Panc1 (cell line): ENCODE results near the gene IGF2R. TPM values are rescaled to one million over a fixed set of nuclear protein-coding genes. Genes with fewer than 3 reads are reported as not detected.

Experiments used
- ATAC-seq: fragments of 200-7000 bp; cut with Tn5 transposase; 2 replicates; pipeline ENCODE4 v1.9.1; 2020; ENCODE audit warnings: mild to moderate bottlenecking, moderate library complexity
- BruUV-seq: library from RNA; stranded (reverse); fragments of 400-500 nt; replicated peaks from 2 replicates; lab custom pipeline; 2021; lab: Mats Ljungman, UMichigan
- CTCF ChIA-PET: fragments of 300-600 bp; sonication (Branson Sonifier 250); formaldehyde crosslinking; loops from one replicate; lab custom pipeline; 2022; ENCODE audit warnings: antibody characterized with exemption; lab: Charles Lee
- POLR2A ChIA-PET: fragments of 300-600 bp; sonication (Branson Sonifier 250); formaldehyde crosslinking; loops from one replicate; lab custom pipeline; 2022; ENCODE audit warnings: antibody characterized with exemption; lab: Charles Lee
- DNase-seq: peaks from one replicate; pipeline ENCODE4 v3.0.0-alpha.2; 2010; ENCODE audit warnings: low read depth, low spot score
- H3K27ac ChIP-seq: 2 replicates; pipeline ENCODE4 v1.5.1; 2011; ENCODE audit warnings: mild to moderate bottlenecking, low read length, inconsistent platforms
- H3K27me3 ChIP-seq: fragments of 200-500 bp; sonication (Bioruptor generic); 2 replicates; pipeline ENCODE4 v1.6.0; 2014; ENCODE audit warnings: low read length, inconsistent platforms; ENCODE audit not compliant: control insufficient read depth, insufficient read depth
- H3K36me3 ChIP-seq: fragments of 200-500 bp; sonication (Bioruptor generic); 2 replicates; pipeline ENCODE4 v1.5.1; 2014; ENCODE audit warnings: inconsistent platforms, mild to moderate bottlenecking, low read length, moderate library complexity; ENCODE audit not compliant: control insufficient read depth, insufficient read depth
- H3K4me1 ChIP-seq: 2 replicates; pipeline ENCODE4 v1.5.1; 2011; ENCODE audit warnings: inconsistent platforms, mild to moderate bottlenecking, low read length, moderate library complexity; ENCODE audit not compliant: control insufficient read depth, insufficient read depth
- H3K4me3 ChIP-seq, 2 experiments: 2 replicates each; pipeline ENCODE4 v1.5.1; 2011 to 2012; ENCODE audit warnings: low read depth in 2 of 2, low read length in 2 of 2, mild to moderate bottlenecking in 2 of 2, inconsistent platforms in 1 of 2, moderate library complexity in 1 of 2
- H3K9me3 ChIP-seq: fragments of 200-500 bp; sonication (Bioruptor generic); 2 replicates; pipeline ENCODE4 v1.5.1; 2014; ENCODE audit warnings: low read depth, mild to moderate bottlenecking, inconsistent platforms, low read length, moderate library complexity; ENCODE audit not compliant: control insufficient read depth, insufficient read depth
- CTCF ChIP-seq: fragments of 450-650 bp; IDR thresholded peaks from 2 replicates; pipeline ENCODE4 v1.5.1; 2017; ENCODE audit warnings: mild to moderate bottlenecking
- POLR2AphosphoS5 ChIP-seq: IDR thresholded peaks from 2 replicates; pipeline ENCODE4 v1.6.1; 2012; ENCODE audit warnings: mild to moderate bottlenecking, low read depth, low read length, moderate library complexity
- REST ChIP-seq, 2 experiments: IDR thresholded peaks; 2 replicates each; pipeline ENCODE4 v1.6.1; 2011 to 2012; ENCODE audit warnings: low read depth in 2 of 2, control low read depth in 1 of 2, low read length in 1 of 2, mild to moderate bottlenecking in 1 of 2, moderate library complexity in 1 of 2; ENCODE audit not compliant: insufficient read depth in 1 of 2
- SIN3A ChIP-seq: IDR thresholded peaks from 2 replicates; pipeline ENCODE4 v1.6.1; 2012; ENCODE audit warnings: low read depth, mild to moderate bottlenecking, low read length, moderate library complexity, borderline replicate concordance; ENCODE audit not compliant: insufficient read depth
- TCF7L2 ChIP-seq: IDR thresholded peaks from 2 replicates; pipeline ENCODE4 v1.6.1; 2011; ENCODE audit warnings: mild to moderate bottlenecking, low read depth, low read length, inconsistent platforms
- in situ Hi-C: cut with HindIII; loops from 2 replicates; pipeline ENCODE4 v1.10.0; 2016; ENCODE audit warnings: low sequenced_read_pairs, low pct_unique_long_range_greater_than_20kb
- intact Hi-C: fragments of 100-400 bp; cut with micrococcal nuclease; formaldehyde crosslinking; loops from one replicate; pipeline ENCODE4 v1.10.0; 2022; ENCODE audit not compliant: unreplicated experiment
- total RNA-seq: library from RNA; stranded (reverse); gene quantifications from one replicate; pipeline ENCODE4 v1.2.1, GENCODE V29; 2021; ENCODE audit not compliant: unreplicated experiment

IGF2R gene
- total RNA-seq, 1 experiment from 2014 or later: 163 TPM

DNA sequence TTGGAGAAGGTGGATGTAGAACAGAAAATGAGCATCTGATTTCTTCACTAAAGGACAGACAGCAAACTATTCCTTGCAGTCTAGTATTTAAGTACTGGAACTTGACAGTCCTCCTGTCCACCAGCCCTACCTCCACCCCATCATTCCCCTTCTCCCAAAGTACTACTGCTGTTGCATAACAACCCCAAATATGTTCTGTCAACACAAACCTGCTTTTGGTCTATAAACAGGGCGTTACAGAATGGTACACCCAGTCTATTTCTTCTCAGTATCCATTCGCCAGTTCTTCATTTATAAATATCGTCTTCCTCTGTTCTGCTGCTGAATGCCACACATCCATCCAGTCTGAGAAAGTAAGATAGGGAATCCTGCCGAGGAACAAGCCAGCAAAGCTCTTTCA lies 125.1 kb downstream of the IGF2R start:
- no peak for TF ChIP-seq REST (IDR thresholded peaks at IDR 0.05; ENCODE audit: insufficient read depth in 1 of 2, low read depth in 2 of 2, low read length in 1 of 2)
- no peak for TF ChIP-seq SIN3A
- no peak for TF ChIP-seq TCF7L2
- no peak for TF ChIP-seq CTCF
- no peak for TF ChIP-seq POLR2AphosphoS5
- POLR2A ChIA-PET: no interaction called here
- DNase-seq (no peak), ATAC-seq (no peak)
- H3K4me1 ChIP-seq: no peaks in the 10 kb centered on the region
- BruUV-seq: no TSS peak
- H3K36me3 ChIP-seq: peaks cover 8% of the 10 kb centered on the region
- intact Hi-C loops (no loop called here), in situ Hi-C loops (no loop called here)
- no peaks in the 10 kb centered on the region for H3K9me3 ChIP-seq
- H3K27ac ChIP-seq: no peak overlapping the region
- CTCF ChIA-PET: no interaction called here
- H3K4me3 ChIP-seq: no peak overlapping the region
- H3K27me3 ChIP-seq: no peaks in the 10 kb centered on the region

- in situ Hi-C loops (no loop called here), intact Hi-C loops (no loop called here)
- DNase-seq (no peak), ATAC-seq (no peak)
- peaks cover 2% of the 10 kb centered on the region for H3K36me3 ChIP-seq
- H3K27me3 ChIP-seq: no peaks in the 10 kb centered on the region
- POLR2A ChIA-PET: interaction anchor here (0.6 kb wide), 1 partner anchor 406 kb away, joined by 4 read pairs; no protein-coding TSS in a partner anchor
- no peaks in the 10 kb centered on the region for H3K9me3 ChIP-seq
- TF ChIP-seq CTCF: no peak
- no peak for TF ChIP-seq TCF7L2
- no peak for TF ChIP-seq SIN3A
- TF ChIP-seq POLR2AphosphoS5: no peak
- H3K4me3 ChIP-seq: no peak overlapping the region
- no TSS peak for BruUV-seq
- CTCF ChIA-PET: no interaction called here
- no peaks in the 10 kb centered on the region for H3K4me1 ChIP-seq
- no peak overlapping the region for H3K27ac ChIP-seq
Observed at GRCh38 chr6:160095146-160095845, 126.4 kb downstream of the IGF2R start.
